ENCODE data around the gene TBX4. TPM values are rescaled to one million over a fixed set of nuclear protein-coding genes. Genes with fewer than 3 reads are reported as not detected.
A peak's percentile ranks its signal among the peaks of the same experiment; 100 is the strongest.

Gene TBX4
- total and polyA plus RNA-seq, 9 of the 15 experiments (the other 6 are each of a cell fraction or from before 2014, with no cell fraction given): not detected

DNA sequence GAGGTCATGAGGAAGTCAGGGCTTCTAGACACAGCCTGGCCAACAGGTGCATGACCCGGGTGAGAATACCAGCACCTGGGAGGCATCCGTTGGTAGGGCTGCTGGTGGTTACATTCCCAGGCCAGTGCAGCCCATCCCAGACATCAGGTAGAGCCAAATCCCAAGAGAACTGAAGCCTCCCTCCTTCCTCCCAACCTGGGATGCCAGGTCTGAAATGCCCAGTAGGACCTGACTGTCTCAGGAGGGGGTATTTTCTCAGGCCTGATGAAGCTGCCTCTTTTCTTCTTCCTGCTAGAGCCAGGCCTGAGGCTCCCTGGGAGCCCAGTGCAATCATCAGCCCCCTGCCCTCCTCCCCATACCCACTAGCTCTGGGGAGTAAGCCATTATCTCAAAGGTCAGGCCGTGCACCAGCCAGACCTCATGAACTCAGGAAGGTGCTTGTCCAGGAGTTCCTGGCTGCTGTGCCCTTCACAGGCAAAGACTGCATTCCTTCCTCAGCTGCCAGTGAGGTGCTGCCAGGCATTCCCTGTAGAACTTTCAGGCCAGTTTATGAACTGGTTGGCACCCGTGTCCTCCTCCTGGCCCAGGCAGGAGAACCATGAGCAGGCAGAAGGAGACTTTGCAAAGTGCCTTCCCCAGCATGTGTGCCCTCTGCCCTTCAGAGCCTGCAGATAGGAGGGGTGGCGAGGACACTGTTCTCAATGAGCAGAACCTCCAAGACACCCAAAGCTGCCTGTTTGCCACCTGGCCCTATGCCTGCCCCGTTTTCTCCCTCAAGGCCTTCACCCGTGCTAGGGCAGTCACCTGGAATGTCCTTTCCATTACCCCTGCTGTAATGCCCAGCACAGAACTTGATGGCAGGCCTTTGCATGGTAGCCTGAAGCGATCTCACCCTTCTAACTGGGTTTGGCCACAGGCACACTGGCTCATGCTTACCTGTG is 45.0 kb upstream of the TBX4 start:
- no peak for ATAC-seq
- no TSS peak for BruUV-seq (replicated peaks)
- no peaks in the 10 kb centered on the region for H3K9me3 ChIP-seq (replicated peaks; ENCODE audit: control insufficient read depth, insufficient read depth, low read depth, low read length)
- peaks cover 10 to 59% of the 10 kb centered on the region in 2 experiments; a peak in 3 of 5 replicates for H3K27me3 ChIP-seq (ENCODE audit: control insufficient read depth in 2 of 2, insufficient read depth in 2 of 2, low read length in 2 of 2)
- FAIRE-seq: no peak
- no peak overlapping the region for H3K9ac ChIP-seq (ENCODE audit: insufficient read depth in 1 of 2, low read depth in 2 of 2, low read length in 2 of 2)
- H3K9me1 ChIP-seq (ENCODE audit: control insufficient read depth, insufficient read depth, low read length): no peaks in the 10 kb centered on the region
- in situ Hi-C loops (cut with MboI) (no loop called here), intact Hi-C loops (cut with micrococcal nuclease) (no loop called here)
- no peak overlapping the region for H3K27ac ChIP-seq (ENCODE audit: extremely low read depth, low read depth, low read length)
- no peaks in the 10 kb centered on the region for H3K36me3 ChIP-seq (ENCODE audit: control insufficient read depth, insufficient read depth, low read length)
- POLR2A ChIA-PET: no interaction called here
- H3K4me3 ChIP-seq: no peak overlapping the region
- H2AFZ ChIP-seq (ENCODE audit: low read depth, low read length): no peak overlapping the region
- no peaks in the 10 kb centered on the region for H3K79me2 ChIP-seq (ENCODE audit: control insufficient read depth, insufficient read depth, low read length)
- 0% methylated on average over 8 of the region's 8 CpGs for WGBS (ENCODE audit: insufficient coverage, low coverage, missing lambda C conversion rate)
- TF ChIP-seq, protein P1, sequence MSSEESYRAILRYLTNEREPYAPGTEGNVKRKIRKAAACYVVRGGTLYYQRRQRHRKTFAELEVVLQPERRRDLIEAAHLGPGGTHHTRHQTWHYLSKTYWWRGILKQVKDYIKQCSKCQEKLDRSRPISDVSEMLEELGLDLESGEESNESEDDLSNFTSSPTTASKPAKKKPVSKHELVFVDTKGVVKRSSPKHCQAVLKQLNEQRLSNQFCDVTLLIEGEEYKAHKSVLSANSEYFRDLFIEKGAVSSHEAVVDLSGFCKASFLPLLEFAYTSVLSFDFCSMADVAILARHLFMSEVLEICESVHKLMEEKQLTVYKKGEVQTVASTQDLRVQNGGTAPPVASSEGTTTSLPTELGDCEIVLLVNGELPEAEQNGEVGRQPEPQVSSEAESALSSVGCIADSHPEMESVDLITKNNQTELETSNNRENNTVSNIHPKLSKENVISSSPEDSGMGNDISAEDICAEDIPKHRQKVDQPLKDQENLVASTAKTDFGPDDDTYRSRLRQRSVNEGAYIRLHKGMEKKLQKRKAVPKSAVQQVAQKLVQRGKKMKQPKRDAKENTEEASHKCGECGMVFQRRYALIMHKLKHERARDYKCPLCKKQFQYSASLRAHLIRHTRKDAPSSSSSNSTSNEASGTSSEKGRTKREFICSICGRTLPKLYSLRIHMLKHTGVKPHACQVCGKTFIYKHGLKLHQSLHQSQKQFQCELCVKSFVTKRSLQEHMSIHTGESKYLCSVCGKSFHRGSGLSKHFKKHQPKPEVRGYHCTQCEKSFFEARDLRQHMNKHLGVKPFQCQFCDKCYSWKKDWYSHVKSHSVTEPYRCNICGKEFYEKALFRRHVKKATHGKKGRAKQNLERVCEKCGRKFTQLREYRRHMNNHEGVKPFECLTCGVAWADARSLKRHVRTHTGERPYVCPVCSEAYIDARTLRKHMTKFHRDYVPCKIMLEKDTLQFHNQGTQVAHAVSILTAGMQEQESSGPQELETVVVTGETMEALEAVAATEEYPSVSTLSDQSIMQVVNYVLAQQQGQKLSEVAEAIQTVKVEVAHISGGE (CRISPR knock-in tag; IDR thresholded peaks at IDR 0.05): peak in 1 of 3 experiments; percentile 94; a peak in 2 of 6 replicates
- TF ChIP-seq RB1 (IDR thresholded peaks at IDR 0.05; ENCODE audit: low read depth): no peak
- H3K4me2 ChIP-seq (ENCODE audit: insufficient read depth, low read length): no peak overlapping the region
- H3K4me1 ChIP-seq (replicated peaks in 1 of 2; ENCODE audit: control insufficient read depth in 2 of 2, insufficient read depth in 2 of 2, low read length in 2 of 2): peaks cover 0 to 34% of the 10 kb centered on the region in 2 experiments; a peak in 2 of 5 replicates
- CTCF ChIA-PET (ENCODE audit: low intra/inter-chr PET ratio): no interaction called here
- no peaks in the 10 kb centered on the region for H4K20me1 ChIP-seq (replicated peaks; ENCODE audit: control insufficient read depth, insufficient read depth, low read length)
- DNase-seq (ENCODE audit: extremely low read depth in 1 of 4, low spot score in 3 of 4): no peak

All from K562 (cell line).